Muscle of back (tissue), 11 donors: ENCODE measurements around the gene PRPF19. TPM values are rescaled to one million over a fixed set of nuclear protein-coding genes. Genes with fewer than 3 reads are reported as not detected.

ENCODE experiments used
- DNase-seq, 3 donors: peaks; one replicate each; pipeline versions ENCODE4 v3.0.0 to v3.0.0-alpha.2; 2013
- polyA plus RNA-seq, 10 donors: library from polyadenylated mRNA; unstranded; fragments of 120-200 nt; gene quantifications; one replicate each; pipeline ENCODE4 v1.2.1, GENCODE V29; 2013; ENCODE audit not compliant: insufficient read length in 10 of 10

PRPF19 gene
- polyA plus RNA-seq, 10 donors, result 53.2 to 96.9 (median 63.3) TPM

- peak; percentile 62 to 82 (median 65) for DNase-seq
Observed at GRCh38 chr11:60878245-60879101, 27.9 kb downstream of the PRPF19 start.

GRCh38 chr11:60876168-60876485 is 30.3 kb downstream of the PRPF19 start:
- no peak for DNase-seq

DNA sequence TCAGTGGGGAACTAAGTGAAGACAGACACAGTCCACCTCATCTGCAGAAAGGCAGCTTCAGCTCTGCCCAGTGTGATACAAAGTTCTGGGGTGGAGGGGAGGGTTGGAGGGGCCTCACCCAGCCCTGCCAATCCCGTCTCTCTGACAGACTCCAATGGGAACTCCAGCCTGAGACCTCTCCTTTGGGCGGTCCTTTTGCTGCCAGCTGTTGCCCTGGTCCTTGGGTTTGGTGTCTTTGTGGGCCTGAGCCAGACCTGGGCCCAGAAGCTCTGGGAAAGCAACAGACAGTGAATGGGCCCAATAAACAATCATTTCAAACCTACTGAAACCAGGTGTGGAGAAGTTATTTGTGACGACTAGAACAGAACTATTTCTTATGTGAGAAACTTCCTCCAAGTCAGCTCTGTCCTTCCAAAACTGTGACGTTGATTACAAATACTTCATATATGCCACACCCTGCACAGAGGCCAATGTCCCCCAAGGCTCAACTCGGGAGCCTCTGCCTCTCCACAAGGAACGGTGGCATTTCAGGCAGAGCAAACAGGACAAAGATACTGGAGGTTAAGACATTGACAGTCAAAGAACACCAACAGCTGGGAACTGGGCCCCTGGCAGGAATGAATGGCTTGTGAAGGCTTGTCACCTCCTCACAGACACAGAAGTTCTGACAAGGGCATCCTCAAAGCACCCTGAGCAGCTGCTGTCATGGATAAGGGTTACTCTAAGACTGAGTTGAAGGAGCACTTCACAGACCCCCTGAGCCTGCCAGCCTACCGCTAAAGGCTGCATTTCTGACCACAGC is 30.8 kb downstream of the PRPF19 start:
- DNase-seq, result no peak

DNA sequence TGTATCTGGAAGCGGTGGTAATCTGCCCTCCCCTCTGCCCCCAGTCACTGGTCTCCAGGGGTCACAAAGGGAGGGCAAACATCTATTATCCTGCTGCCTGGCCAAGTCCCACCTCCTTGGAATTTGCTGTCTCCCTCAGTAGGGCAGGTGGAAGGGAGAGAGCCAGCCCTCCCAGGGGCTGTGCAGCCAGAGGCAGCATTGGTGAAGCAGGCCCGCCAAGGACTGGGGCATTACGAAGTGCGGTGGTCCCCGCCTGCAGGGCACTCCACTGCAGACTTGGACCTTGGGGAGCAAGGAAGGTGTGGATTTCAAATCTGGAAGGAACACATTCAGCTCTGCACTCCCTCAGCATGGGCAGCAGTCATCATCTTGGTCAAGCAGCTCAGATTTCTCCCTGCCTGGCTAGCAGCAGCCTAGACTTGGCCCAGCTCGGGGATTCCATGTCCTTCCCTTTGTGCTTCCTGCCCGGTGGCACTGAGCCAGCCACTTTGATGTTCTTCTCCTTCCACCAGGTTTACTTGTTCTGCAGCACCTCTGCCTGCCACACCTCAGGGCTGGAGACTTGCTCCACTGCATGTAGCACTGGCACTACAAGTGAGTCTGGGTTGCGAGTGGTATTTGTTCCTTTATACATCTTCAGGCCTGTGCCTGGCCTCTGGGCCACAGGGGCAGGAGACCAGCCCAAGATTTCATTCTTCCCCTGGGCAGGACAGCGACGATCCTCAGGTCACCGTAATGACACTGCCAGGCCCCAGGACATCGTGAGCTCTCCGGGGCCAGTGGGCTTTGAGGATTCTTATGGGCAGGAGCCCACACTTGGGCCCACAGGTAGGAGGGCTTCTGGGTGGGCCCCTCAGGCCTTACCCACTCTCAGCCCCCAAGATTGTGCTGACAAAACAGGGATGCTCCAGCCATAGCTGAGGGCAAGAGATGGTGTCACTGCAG is 31.7 kb downstream of the PRPF19 start:
- no peak for DNase-seq

GRCh38 chr11:60873533-60873932 is 32.9 kb downstream of the PRPF19 start:
- no peak for DNase-seq

DNA sequence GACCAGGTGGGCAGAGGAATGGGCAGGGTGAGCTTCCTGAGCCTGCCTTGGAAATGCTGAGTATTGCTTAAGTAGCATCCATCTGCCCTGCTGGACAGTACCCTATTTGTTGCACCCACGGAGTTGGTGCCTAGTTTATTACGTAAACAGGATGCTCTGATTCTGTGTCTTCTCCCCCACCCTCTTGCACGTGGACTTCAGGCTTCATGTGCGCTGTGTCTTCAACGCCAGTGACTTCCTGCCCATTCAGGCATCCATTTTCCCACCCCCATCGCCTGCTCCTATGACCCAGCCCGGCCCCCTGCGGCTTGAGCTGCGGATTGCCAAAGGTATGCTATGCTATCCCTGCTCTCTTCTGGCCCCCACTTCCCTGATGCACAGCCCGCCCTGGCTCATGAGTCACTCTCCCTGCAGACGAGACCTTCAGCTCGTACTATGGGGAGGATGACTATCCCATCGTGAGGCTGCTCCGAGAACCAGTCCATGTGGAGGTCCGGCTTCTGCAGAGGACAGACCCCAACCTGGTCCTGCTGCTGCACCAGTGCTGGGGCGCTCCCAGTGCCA is 33.3 kb downstream of the PRPF19 start:
- peak in 1 of 3 donors; percentile 42 for DNase-seq

- peak; percentile 58 to 83 (median 70) for DNase-seq
Observed at GRCh38 chr11:60872124-60872960, 34.0 kb downstream of the PRPF19 start.

GRCh38 chr11:60871378-60872061 is 34.9 kb downstream of the PRPF19 start:
- no peak for DNase-seq

GRCh38 chr11:60870733-60871377 is 35.5 kb downstream of the PRPF19 start:
- DNase-seq, result no peak

DNA sequence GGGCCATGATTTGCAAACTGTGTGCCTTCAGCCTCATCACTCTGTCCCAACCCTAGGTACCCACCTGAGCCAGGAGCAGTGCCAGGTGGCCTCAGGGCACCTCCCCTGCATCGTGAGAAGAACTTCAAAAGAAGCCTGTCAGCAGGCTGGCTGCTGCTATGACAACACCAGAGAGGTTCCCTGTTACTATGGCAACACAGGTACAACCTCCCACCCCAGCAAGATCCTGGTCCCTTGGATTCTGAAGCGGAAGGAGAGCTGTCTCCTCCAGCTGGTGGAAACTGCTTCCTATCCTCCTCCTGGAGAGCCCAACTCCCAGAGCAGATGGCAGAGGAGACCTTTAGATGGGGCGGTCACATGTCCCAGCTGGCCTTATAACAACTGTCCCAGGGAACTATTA is 36.1 kb downstream of the PRPF19 start:
- DNase-seq, result no peak

DNA sequence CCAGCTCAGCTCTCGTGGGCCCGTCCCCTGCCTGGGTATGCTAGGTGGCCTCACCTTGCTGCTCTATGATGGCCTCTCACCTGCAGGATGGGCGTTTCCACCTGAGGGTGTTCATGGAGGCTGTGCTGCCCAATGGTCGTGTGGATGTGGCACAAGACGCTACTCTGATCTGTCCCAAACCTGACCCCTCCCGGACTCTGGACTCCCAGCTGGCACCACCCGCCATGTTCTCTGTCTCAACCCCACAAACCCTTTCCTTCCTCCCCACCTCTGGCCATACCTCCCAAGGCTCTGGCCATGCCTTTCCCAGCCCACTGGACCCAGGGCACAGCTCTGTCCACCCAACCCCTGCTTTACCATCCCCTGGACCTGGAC is 36.9 kb downstream of the PRPF19 start:
- DNase-seq, result no peak

DNA sequence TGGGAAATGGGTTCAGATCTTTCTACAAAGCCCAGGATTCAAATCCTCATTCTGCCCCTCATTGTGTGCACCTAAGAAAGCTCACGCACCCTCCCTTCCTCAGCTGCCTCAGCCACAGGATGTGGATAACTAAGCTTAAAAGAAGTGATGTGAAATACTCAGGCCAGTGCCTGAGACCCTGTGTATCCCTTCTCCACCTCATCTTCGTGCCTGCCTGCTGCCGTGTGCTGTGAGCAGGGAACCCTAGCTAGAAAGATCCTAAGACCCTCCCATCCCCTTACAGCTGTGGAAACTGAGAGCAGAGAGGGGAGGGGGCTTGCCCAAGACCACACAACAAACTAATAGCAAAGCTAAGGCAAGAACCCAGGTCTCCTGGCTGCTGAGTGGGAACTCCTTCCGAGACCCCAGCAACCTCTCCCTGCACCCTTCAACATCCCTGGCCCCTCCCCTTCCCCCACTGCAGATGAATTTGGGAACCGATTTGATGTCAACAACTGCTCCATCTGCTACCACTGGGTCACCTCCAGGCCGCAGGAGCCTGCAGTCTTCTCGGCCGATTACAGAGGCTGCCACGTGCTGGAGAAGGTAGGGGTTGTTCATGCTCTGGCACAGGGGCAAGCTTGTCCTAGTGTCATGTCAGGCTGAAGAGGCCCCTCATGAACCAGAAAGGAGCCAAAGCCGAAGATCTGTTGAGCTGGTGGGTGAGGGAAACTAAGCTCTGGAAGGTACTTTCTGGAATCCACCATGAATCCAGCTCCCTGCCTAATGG is 37.5 kb downstream of the PRPF19 start:
- DNase-seq, result no peak

DNA sequence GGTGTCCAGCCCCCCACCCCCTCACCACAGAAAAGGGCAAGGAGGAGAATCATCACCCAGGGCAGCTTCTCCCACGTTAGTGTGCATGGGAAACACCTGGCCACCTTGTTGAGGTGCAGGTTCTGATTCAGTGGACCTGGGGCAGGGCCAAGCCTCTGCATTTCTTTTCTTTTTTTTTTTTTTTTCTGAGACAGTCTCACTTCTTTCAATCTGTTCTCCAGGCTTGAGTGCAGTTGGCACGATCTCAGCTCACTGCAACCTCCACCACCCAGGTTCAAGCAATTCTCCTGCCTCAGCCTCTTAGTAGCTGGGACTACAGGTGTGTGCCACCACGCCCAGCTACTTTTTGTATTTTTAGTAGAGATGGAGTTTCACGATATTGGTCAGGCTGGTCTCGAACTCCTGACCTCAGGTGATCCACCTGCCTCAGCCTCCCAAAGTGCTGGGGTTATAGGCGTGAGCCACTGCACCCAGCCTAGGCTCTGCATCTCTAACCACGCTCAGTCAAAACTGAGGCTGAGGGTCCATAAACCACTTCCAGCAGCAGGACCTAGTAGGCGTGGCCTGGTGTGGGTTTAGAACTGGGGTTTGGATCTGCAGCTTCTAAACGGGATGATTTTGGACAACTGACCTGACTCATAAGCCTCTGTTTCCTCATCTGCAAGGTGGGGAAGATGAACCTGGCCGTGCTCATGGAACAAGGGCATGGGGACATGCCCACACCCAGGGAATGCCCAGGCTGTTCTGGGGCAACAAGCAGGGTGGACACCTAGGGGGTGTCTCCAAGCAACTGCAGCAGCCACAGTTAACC is 38.3 kb downstream of the PRPF19 start:
- DNase-seq, result no peak

DNA sequence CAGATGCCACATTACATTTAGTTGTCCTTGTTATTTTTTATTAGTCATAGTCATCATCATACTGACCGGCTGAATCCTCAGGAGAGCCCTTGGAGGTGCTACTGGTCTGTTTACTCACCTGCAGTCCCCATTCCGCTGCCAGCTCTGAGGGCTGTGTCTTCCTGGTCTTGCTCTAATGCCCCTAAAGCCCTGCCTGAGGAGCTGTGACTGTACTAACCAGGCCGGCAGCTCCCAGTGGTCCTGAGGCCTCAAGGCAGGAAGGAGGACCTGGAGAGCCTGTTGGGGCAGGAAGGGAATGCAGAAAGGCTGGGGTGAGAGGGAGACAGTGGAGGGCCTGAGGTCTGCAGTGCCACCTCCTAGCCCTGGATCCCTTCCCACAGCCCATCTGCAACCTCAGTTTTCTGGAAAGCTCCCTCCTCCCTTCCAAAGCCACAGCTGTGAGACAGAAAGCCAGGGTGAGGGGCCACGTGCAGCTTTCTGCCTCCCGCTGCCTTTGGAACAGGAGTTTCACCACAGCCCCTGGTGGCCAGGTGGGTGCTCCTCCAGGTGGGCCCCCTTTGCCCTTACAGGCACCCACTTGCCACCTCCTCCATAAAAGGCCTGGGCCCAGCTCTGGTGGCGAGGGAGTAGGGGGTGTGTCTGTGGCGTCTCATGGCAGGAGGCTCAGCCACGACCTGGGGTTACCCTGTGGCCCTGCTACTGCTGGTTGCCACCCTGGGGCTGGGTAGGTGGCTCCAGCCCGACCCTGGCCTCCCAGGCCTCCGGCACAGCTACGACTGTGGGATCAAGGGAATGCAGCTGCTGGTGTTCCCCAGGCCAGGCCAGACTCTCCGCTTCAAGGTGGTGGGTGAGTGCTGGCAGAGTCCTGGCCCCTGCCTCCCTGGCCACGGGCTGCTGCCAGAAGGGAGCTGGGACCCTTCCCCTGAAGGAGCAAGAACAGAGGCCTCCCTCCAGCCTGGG is 39.2 kb downstream of the PRPF19 start, which contains the start of gene ZP1:
TSS of gene ZP1 (plus strand) at position 632 of the 960 bp plus-strand sequence. CDS start at position 652, 20 bp downstream.
- DNase-seq, result no peak

DNA sequence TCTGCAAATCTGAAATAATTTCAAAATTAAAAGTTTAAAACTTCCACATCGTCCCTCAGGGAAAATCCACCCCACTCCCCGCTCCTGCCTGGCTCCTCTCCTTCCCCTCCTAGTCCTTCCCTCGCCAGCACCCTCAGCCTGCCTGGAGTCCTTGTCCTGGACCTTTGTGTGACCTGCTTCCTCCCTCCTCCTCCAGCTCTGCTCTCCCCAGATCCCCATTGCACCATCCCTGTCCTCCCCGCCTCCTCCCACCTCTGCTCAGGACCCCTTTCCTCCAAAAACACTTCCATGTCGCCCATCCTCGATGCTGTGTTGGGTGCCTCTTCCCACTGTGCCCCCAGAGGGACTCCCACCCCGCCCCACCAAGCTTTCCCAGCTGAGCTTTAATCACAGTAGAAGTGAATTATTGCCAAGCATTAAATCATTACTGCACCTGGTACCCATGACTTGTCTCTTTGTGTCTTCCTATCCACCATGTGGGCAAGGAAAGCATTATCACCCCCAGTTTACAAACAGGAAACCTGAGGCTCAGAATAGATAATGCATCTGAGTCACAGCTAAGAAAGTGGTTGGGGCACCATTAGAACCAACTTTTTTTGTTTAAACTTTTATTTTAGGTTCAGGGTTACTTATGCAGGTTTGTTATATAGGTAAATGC is 41.4 kb downstream of the PRPF19 start:
- no peak for DNase-seq
